Measurements from ENCODE around the gene MYL12B.

The MYL12B gene

DNA sequence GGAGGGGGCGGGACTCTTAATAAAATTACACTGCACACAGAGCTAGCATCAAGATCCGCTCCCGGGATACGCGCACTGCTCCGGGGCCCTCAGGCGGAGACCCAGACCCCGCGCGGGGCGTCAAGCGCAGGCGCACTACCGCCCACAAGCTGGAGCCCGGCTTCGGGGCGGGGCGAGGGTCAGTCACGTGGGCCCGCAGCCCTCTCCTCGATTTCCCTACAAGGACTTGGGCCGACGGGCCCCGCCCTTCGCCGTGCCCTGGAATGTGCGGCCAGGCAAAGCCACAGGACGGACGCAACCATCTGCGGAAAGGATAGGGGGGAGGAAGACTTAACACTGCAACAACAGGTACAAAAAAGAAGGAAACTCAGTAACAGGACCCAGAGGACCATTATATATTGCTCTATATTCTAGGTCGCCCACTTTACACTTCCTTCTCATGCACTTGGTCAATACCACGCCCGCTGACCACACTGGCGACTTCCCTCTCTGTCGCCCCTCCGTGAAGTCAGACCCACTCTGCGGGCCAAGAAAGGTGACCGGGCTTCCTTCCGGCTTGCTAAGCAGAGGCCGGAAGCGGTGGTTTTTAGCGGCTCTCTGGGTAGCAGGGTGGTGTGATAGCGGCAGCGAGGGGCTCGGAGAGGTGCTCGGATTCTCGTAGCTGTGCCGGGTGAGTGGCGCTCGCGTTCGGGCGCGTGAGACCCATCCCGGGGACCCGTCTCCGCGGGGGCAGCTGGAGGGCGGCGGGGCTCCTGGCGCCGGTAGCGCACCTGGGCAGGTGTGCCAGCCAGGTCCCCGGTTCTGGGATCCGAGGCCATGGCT lies 14.5 kb upstream of the MYL12B start, which contains the start of gene MYL12A:
MYL12A (plus strand) TSS at position 562 of the 822 bp plus-strand sequence. CDS start 5,447 bp downstream, outside the sequence.
- DNase-seq (ENCODE audit: low read depth): peak; percentile 100
- TF ChIP-seq, protein P1, sequence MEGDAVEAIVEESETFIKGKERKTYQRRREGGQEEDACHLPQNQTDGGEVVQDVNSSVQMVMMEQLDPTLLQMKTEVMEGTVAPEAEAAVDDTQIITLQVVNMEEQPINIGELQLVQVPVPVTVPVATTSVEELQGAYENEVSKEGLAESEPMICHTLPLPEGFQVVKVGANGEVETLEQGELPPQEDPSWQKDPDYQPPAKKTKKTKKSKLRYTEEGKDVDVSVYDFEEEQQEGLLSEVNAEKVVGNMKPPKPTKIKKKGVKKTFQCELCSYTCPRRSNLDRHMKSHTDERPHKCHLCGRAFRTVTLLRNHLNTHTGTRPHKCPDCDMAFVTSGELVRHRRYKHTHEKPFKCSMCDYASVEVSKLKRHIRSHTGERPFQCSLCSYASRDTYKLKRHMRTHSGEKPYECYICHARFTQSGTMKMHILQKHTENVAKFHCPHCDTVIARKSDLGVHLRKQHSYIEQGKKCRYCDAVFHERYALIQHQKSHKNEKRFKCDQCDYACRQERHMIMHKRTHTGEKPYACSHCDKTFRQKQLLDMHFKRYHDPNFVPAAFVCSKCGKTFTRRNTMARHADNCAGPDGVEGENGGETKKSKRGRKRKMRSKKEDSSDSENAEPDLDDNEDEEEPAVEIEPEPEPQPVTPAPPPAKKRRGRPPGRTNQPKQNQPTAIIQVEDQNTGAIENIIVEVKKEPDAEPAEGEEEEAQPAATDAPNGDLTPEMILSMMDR (IDR thresholded peaks at IDR 0.05; ENCODE audit: insufficient read depth, low read depth, low read length, missing control alignments): no peak
- peak within 1 kb of the TSS; percentile 99 for H3K4me3 ChIP-seq (ENCODE audit: low read depth, low read length)

DNA sequence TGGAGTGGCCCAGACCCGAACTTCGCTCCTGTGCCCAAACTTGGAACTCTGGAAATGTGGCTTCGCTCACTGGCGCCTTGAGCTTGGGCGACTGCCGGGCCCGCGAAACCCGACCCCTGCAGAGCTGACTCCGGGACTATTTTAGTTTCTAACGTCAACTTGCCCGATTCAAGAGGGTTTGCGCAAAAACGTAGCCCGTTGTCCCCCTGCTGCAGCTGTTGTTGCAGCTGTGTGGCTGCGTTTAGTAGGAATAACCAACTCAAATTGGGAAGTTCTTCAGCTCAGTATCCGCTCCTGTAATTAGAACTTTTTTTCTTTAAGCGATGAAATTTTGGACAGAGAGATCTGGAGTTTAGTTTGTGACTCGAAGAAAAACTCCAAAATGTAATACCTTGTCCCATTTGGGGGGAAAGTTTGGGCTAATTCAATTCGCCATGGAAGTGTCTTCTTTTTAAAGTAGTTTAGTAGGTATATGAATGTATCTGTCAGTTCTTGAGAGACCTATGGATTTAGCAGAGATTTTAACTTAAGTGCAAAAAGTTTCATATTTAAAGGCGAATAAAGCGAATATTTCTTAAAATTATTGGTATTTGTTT lies 13.8 kb upstream of the MYL12B start:
- peak; percentile 56 for DNase-seq (ENCODE audit: low read depth)
- TF ChIP-seq, protein P1 (IDR thresholded peaks at IDR 0.05; ENCODE audit: insufficient read depth, low read depth, low read length, missing control alignments): no peak
- peak overlapping the region; percentile 99 for H3K4me3 ChIP-seq (ENCODE audit: low read depth, low read length)

DNA sequence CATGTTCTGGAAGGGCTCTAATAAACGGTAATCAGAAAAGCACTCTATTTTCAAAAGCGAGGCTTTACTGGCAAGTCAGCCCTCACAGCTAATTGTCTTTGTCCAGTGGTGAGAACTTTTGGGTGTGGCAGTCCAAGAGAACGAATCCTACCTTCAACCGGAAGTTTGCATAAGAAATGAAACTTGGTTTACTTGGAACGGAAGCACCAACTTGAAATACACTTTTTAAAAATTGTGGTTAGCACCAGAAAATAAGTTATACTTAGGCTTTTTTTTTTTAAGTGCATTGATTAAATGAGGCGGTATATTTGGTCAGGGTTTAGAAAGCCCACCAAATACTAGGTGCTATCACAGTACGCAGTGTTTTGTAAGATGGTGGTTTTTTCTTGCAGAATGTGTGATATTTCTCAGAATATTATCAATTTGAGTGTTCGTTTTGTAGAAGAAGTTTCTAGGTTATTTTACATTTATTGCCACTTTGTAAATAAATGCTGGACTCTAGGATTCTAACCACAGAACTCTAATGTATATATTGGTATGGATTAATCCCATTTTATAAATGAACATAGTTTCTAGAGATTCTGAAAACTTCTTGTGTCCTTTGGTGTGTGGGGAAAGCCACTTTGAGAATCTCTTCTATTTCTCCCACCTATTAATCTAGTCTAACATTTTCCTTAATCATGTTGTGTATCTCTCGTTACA lies 13.1 kb upstream of the MYL12B start:
- peak overlapping the region; percentile 99 for H3K4me3 ChIP-seq (ENCODE audit: low read depth, low read length)
- TF ChIP-seq, protein P1 (IDR thresholded peaks at IDR 0.05; ENCODE audit: insufficient read depth, low read depth, low read length, missing control alignments): no peak
- peak; percentile 86 for DNase-seq (ENCODE audit: low read depth)

DNA sequence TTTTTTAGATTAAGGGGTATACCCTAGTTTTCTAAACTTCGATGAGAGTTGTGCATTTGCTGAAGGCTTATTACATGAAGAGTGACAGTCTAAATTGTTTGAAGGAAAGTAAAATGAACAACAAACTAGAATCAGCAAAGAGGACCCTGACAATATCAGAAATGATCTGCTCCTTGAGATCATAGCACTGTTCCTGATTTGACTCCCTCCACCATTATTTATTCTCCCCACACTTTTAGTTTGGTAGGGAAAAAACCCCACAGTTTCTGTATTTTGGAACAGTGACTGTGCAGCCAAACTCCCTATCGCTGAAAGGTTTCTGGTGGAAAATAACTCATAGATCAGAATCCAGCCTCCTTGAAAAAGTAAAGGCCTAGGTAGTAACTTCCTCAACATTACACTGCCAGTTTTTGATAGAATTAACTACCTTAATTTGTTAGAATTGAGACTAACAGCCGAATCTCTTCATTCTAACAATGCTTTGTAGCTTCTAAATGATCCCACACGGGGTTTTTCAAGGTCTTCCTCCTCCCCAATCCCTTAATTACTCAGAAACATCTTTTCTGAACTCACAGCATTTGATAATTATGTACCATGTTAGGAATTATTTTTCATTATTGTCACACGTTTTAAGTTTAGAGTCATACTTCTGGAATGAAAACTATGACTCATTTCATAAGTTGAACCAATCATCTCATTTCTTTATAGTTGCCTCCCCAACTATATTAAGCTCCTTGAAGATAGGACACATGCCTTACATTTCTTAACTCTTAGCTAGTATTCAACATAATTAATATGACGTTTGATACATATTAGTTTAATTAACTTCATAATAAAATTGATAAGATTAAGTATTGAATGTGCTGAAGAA lies 11.5 kb upstream of the MYL12B start:
- TF ChIP-seq, protein P1 (IDR thresholded peaks at IDR 0.05; ENCODE audit: insufficient read depth, low read depth, low read length, missing control alignments): no peak
- peak; percentile 32 for DNase-seq (ENCODE audit: low read depth)
- peak overlapping the region; percentile 99 for H3K4me3 ChIP-seq (ENCODE audit: low read depth, low read length)

DNA sequence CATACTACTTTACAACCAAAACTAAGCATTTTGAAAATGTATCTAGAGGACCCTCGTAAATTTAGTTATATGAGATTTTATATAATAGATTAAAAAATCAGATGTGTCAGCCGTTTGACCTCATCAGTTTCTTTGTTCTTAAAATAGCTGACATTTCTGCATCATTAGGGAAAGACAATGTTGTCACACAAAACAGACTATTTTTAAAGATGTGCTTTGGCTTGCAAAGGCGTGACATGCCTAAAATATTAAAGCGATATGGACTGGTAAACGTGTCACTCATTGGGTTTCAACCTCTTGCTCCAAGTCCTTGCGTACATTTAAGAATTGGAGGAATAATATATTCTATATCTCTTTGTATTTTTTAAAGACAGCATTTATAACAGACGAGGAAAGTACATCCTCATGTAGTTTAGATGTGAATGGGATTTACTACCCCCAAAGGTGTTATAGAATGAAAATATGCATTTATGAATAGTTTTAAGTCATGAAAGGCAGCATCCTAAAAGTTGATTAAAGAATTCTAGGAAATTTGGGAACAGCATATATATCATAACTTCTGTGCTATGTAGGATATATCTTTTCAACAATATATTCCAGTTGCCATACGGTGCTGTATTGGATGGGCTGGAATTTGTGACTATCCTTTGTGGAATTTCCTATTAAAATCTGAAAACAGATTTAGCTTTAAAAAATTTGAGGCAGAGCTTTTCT lies 10.5 kb upstream of the MYL12B start:
- no peak overlapping the region for H3K4me3 ChIP-seq (ENCODE audit: low read depth, low read length)
- TF ChIP-seq, protein P1 (IDR thresholded peaks at IDR 0.05; ENCODE audit: insufficient read depth, low read depth, low read length, missing control alignments): no peak
- DNase-seq (ENCODE audit: low read depth): no peak

DNA sequence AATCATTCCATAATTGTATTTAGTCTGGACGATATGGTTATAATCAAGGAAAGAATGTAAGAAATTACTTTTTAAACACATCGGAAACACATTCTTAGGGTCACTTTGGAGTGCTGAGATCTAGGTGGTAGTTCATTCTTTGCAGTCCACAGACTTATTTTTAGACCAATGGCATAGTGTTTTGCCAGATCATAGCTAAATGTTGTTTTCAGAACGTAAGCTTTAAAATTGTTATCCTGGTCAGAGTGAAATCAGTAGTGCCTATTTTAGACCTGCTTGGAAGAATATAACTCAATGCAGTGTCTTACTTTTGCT lies 10.0 kb upstream of the MYL12B start:
- H3K4me3 ChIP-seq (ENCODE audit: low read depth, low read length): no peak overlapping the region
- DNase-seq (ENCODE audit: low read depth): no peak
- TF ChIP-seq, protein P1 (IDR thresholded peaks at IDR 0.05; ENCODE audit: insufficient read depth, low read depth, low read length, missing control alignments): no peak

Measured in GM12865 (cell line).